Bone marrow (tissue), 2 donors: ENCODE results near the gene TOPBP1.
"Not testable (repeated sequence)": the region's sequence is repeated elsewhere in the genome, so short reads cannot be mapped to it uniquely, and the experiment has no call there.

Experiments
- DNase-seq, 2 donors: peaks; one replicate each; lab custom pipeline; 2025; lab: John Stamatoyannopoulos, UW

TOPBP1 gene

GRCh38 chr3:133661454-133662277, at the start of gene TOPBP1:
Gene TOPBP1, minus strand, starts transcription at chr3:133661941. Its CDS starts 814 bp downstream, at chr3:133661127.
- peak; percentile 55 to 67 for DNase-seq

DNA sequence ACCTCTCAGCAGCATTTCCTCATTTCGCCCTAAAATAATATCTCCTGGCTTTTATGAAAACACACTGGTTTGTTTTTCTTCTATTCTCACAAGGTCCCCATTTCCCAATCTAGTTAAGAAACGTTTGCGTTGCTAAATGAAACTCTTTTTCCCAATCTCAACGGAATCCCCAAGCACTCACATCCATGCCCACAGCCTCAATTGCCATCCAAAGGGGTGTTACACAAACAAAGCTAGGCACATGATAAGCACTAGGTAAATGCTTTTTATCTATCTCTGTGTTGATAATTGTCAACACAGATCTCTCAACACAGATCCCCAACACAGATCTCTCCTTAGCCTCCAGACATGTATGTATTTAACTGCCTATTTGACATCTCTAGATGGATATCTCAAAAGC, 49.3 kb upstream of the TOPBP1 start:
- DNase-seq = no peak

DNA sequence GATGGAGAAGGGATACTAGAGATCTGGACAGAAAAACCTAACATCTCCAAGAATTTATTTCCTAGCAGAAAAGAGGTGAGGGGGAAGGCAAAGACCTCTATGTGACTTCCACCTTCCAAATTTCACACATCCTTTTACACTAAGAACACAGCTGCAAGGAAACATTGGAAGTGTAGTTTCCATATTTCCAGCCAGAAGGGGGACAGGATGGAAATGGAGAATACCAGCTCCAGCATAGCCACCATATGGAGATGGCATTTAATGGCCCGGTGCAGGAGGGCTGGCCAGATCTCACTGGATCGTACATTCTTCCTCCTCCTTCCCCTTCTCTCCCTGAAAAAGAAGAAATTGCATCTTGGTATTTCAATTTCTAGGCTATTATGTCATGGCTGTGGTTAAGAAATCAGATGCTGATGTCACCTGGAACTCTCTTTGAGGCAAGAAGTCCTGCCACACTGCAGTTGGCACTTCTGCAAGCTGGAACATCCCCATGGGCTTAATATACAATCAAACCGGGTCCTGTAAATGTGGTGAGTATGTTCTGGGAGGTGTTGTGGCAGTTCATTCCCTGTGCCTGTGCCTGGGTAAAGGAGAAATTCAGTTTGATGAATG, 47.5 kb upstream of the TOPBP1 start:
- no peak for DNase-seq

- no peak for DNase-seq
Measured at GRCh38 chr3:133706033-133706432, 44.3 kb upstream of the TOPBP1 start.

- DNase-seq = no peak
Measured at GRCh38 chr3:133703915-133704314, 42.2 kb upstream of the TOPBP1 start.

GRCh38 chr3:133701435-133702358, 40.0 kb upstream of the TOPBP1 start:
- DNase-seq = no peak

GRCh38 chr3:133700351-133700750, 38.6 kb upstream of the TOPBP1 start:
- no peak for DNase-seq

DNA sequence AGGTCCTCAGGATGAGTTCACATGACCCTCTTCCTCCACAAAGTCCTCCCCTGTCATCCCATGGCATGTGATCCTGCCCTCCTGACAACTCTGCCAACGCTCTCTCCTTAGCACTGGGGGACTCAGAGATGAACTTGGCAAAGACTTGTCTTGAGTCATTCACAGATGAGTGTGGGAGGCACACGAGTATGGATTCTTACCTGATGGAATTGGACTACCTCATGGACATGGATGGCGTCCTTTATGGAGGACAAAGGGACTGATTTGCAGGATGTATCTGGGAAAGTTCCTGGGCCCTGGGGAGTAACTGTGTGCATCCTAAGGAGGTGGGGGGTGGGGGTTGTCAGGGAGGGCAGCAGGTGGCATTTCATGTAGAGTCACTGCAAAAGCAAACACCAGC, 38.2 kb upstream of the TOPBP1 start:
- no peak for DNase-seq

GRCh38 chr3:133699467-133699866, 37.7 kb upstream of the TOPBP1 start:
- no peak for DNase-seq

DNA sequence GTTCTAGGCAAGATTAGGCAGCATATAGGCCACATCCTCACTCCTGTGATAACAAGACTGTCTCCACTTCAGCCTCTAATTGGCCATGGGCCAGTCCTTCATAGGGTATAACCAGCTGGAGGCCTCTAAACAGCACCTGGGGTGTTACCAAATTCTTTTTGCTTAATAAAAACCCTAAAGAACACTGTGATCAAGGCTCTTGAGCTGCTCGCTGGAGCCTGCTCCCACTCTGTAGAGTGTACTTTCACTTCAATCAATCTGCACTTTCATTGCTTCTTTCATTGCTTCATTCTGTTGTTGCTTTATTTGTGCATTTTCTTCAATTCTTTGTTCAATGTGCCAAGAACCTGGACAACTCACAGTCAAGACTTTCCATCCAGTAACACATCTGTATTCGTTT, 36.2 kb upstream of the TOPBP1 start:
- DNase-seq = no peak

DNA sequence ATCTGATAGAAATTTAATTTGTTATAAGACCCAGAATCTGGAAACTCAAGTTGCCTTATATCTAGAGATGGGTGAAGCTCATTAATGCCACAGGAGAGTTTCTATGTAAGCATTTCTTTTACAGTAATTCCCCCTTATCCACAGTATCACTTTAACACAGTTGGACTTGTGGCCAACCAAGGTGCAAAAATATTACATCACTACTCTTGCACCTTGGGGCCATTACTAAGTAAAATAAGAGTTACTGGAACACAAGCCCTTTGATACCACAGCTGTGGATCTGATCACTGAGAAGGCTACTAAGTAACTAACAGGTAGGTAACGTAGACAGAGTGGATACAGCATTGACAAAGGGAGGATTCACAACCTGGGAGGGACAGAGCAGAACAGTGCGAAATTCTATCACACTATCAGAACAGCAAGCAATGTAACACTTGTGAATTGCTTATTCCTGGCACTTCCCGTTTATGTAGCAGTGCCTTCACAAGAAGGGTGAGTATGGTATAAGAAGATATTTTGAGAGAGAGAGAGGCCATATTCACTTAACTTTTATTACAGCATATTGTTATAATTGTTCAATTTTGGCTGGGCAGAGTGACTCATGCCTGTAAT, 33.9 kb upstream of the TOPBP1 start:
- DNase-seq = no peak

DNA sequence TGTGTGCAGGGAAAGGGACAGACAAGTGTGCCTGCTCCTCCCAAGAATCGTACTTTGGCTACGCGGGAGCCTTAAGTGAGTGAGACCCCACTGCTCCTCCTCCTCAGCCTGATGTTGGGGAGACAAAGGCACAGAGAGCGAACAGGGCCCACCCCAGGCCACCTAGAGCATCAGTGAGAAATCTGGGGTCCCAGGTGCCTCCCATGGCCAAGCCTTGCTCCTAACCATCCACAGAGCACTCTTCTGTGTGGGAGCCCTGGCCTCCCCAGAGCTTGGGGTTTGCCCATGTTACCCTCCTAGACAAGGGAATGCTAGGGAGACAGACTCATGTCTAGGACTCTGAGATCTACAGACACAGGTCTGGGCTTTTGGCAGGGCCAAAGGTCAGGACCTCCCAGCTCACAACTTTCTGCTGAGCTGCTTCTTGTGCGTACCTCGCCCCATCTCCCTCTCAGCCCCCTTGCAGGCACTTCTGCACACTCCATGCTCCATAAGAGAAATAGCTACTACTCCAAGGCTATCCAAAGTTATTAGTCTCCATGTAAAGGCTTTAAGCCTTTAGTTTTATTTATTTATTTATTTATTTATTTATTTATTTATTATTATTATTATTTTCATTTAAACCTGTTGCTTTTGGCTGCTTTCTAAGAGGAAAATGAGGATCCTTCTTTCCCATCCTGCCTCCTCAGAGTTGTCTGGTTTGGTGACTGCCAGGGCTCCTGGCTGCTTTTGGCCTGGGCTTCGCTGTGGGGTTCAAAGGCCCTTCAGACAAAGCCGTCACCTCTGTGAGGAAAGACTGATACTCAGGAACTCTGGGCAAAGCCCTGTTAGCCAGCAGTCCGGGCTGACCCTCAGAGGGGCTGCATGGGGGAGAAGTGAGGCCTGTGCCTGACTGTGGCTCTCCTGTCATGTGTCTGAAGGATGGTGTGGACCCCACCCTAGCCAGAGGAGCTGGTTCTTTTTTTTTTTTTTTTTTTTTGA, 32.8 kb upstream of the TOPBP1 start:
- DNase-seq = no peak

DNA sequence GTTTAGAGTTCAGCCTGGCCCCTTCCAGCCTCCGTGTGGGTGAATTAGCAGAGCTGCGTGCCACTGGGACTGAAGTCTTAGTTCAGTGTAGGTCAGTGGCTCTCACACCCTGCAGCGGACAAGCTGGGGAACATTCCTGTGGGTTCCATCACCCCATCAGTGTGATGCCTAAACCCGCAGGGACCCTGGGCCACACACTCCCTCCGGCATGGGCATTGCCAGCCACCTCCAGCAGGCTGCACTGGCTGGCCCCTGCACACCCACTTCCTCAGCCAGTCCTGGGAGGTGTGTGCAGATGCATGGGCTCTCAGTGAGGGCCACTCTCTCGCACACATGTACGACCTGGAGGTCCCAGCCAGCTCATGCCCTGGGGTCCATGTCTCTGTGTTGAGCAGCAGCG, 32.1 kb upstream of the TOPBP1 start:
- DNase-seq = no peak

DNA sequence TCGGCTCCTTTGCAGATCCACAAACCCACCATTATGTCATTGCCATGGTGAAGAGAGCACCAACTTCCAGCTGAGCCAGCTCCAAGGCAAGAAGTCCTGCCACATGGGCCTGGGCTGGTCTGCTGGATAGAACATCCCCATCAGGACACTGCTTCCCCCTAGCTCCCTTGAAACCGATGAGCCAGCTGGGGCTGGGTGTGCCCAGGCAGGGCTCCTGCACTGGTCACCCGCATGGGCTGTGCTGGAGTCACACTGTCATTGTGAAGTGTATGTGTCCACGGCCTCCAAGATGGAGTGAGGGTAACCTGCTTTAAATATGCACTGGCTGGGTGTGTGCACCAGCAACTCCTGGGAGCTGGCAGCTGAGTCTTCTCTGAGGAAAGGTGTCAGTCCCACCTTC, 31.0 kb upstream of the TOPBP1 start:
- DNase-seq = no peak

GRCh38 chr3:133691273-133692107, 29.7 kb upstream of the TOPBP1 start:
- no peak for DNase-seq

DNA sequence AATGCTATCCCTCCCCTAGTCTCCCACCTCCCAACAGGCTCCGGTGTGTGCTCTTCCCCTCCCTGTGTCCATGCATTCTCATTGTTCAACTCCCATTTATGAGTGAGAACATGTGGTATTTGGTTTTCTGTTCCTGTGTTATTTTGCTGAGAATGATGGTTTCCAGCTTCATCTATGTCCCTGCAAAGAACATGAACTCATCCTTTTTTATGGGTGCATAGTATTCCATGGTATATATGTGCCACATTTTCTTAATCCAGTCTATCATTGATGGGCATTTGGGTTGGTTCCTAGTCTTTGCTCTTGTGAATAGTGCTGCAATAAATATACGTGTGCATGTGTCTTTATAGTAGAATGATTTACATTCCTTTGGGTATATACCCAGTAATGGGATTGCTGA, 16.3 kb upstream of the TOPBP1 start:
- DNase-seq = not testable (repeated sequence)

- no peak for DNase-seq
Measured at GRCh38 chr3:133676336-133677118, 14.8 kb upstream of the TOPBP1 start.

DNA sequence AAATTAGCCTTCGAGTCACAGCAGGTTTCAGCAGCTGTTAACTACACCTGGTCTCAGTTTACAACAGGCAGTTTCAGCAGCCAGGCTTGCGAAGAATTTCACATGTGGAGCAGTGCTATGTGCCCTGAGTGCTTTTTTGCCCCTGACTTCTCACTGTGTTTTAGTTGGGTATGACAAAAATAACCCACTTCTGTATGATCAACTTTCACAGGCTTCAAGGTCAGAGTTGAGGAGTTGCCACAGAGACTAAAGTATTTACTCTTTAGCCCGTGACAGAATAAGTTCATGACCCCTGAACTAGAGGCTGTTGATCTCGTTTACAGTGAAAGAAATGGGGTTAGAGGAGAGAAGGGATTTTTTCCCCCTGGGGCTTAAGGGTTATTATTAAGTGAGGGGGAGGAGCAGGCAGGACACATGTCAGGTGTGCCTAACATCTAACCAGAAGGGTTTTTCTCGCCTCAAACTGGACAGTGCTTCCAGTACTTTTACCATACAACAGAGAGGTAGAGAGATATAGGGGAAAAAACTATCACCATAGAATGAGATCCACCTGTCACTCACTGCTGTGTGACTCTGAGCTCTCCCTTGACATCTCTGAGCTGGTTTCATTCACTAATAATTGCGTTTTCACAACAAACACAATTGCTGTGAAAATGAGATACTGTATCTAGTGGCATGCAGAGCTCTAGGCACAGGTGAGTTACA, 14.0 kb upstream of the TOPBP1 start:
- DNase-seq = no peak
